H9 (cell line): ENCODE measurements around the gene MUSK. TPM values are rescaled to one million over a fixed set of nuclear protein-coding genes. Genes with fewer than 3 reads are reported as not detected.

Experiments used
- DNase-seq: peaks from one replicate; pipeline ENCODE4 v3.0.0-alpha.2; 2017
- H2AFZ ChIP-seq: one replicate; pipeline ENCODE4 v1.6.1; 2013; ENCODE audit warnings: mild to moderate bottlenecking, low read length, control low read depth, moderate library complexity
- H2AK5ac ChIP-seq: 2 replicates; pipeline ENCODE4 v1.6.1; 2013; ENCODE audit warnings: low read length, control low read depth, mixed read lengths; ENCODE audit not compliant: insufficient read length
- H2BK120ac ChIP-seq: one replicate; pipeline ENCODE4 v1.6.1; 2013; ENCODE audit warnings: low read depth, mild to moderate bottlenecking, low read length, control low read depth, inconsistent platforms; ENCODE audit not compliant: poor library complexity, severe bottlenecking
- H2BK12ac ChIP-seq: 2 replicates; pipeline ENCODE4 v1.6.1; 2013; ENCODE audit warnings: low read length, control low read depth, mixed read lengths, low read depth; ENCODE audit not compliant: insufficient read length
- H2BK15ac ChIP-seq: 2 replicates; pipeline ENCODE4 v1.6.1; 2013; ENCODE audit warnings: low read depth, low read length, control low read depth
- H2BK20ac ChIP-seq: one replicate; pipeline ENCODE4 v1.6.1; 2013; ENCODE audit warnings: low read depth, mild to moderate bottlenecking, low read length, control low read depth, inconsistent platforms; ENCODE audit not compliant: poor library complexity, severe bottlenecking
- H2BK5ac ChIP-seq: 2 replicates; pipeline ENCODE4 v1.6.1; 2013; ENCODE audit warnings: low read length, control low read depth, mixed read lengths; ENCODE audit not compliant: insufficient read length
- H3K14ac ChIP-seq: 2 replicates; pipeline ENCODE4 v1.6.1; 2013; ENCODE audit warnings: low read length, control low read depth; ENCODE audit not compliant: insufficient read depth
- H3K18ac ChIP-seq: 2 replicates; pipeline ENCODE4 v1.6.1; 2013; ENCODE audit warnings: low read depth, mild to moderate bottlenecking, mixed read lengths, low read length, control low read depth; ENCODE audit not compliant: insufficient read length
- H3K23ac ChIP-seq: 2 replicates; pipeline ENCODE4 v1.6.1; 2013; ENCODE audit warnings: low read length, control low read depth, mixed read lengths, low read depth; ENCODE audit not compliant: insufficient read length
- H3K23me2 ChIP-seq: 2 replicates; pipeline ENCODE4 v1.6.1; 2013; ENCODE audit warnings: low read depth, mild to moderate bottlenecking, mixed read lengths, low read length, control low read depth; ENCODE audit not compliant: insufficient read length, poor library complexity, severe bottlenecking
- H3K27ac ChIP-seq: 2 replicates; pipeline ENCODE4 v1.5.1; 2013; ENCODE audit warnings: low read length, control low read depth, mixed read lengths, low read depth; ENCODE audit not compliant: insufficient read length
- H3K27me3 ChIP-seq: 2 replicates; pipeline ENCODE4 v1.6.1; 2013; ENCODE audit warnings: low read length, control low read depth, inconsistent platforms; ENCODE audit not compliant: insufficient read depth
- H3K4ac ChIP-seq: 2 replicates; pipeline ENCODE4 v1.6.1; 2013; ENCODE audit warnings: low read depth, mild to moderate bottlenecking, control low read depth, inconsistent platforms, low read length, moderate library complexity
- H3K4me1 ChIP-seq: 2 replicates; pipeline ENCODE4 v1.6.1; 2013; ENCODE audit warnings: low read length, control low read depth, inconsistent platforms; ENCODE audit not compliant: insufficient read depth
- H3K4me2 ChIP-seq: 2 replicates; pipeline ENCODE4 v1.6.1; 2013; ENCODE audit warnings: low read length, control low read depth, mixed read lengths; ENCODE audit not compliant: insufficient read length, insufficient read depth
- H3K56ac ChIP-seq: 2 replicates; pipeline ENCODE4 v1.6.1; 2013; ENCODE audit warnings: low read depth, mild to moderate bottlenecking, mixed read lengths, low read length, control low read depth; ENCODE audit not compliant: insufficient read length
- H3K79me1 ChIP-seq: 2 replicates; pipeline ENCODE4 v1.6.1; 2013; ENCODE audit warnings: low read depth, mild to moderate bottlenecking, moderate library complexity, low read length, control low read depth, inconsistent platforms; ENCODE audit not compliant: insufficient read depth, poor library complexity, severe bottlenecking
- H3K79me2 ChIP-seq: 2 replicates; pipeline ENCODE4 v1.6.1; 2013; ENCODE audit warnings: low read length, control low read depth, inconsistent platforms; ENCODE audit not compliant: insufficient read depth
- H3K9ac ChIP-seq: 2 replicates; pipeline ENCODE4 v1.6.1; 2013; ENCODE audit warnings: low read length, control low read depth, mixed read lengths; ENCODE audit not compliant: insufficient read length; ENCODE audit errors: extremely low read depth
- H3K9me3 ChIP-seq: one replicate; pipeline ENCODE4 v1.6.1; 2013; ENCODE audit warnings: low read depth, low read length, inconsistent platforms; ENCODE audit not compliant: control insufficient read depth
- H3T11ph ChIP-seq: one replicate; pipeline ENCODE4 v1.6.1; 2013; ENCODE audit warnings: mild to moderate bottlenecking, low read length, control low read depth, inconsistent platforms
- H4K20me1 ChIP-seq: one replicate; pipeline ENCODE4 v1.6.1; 2013; ENCODE audit not compliant: control insufficient read depth, insufficient read length, insufficient read depth
- H4K5ac ChIP-seq: 2 replicates; pipeline ENCODE4 v1.6.1; 2013; ENCODE audit warnings: low read depth, mild to moderate bottlenecking, mixed read lengths, low read length, control low read depth; ENCODE audit not compliant: insufficient read length
- H4K8ac ChIP-seq: replicated peaks from 2 replicates; pipeline ENCODE4 v1.6.1; 2013; ENCODE audit warnings: low read length, control low read depth, mixed read lengths, low read depth; ENCODE audit not compliant: insufficient read length
- H4K91ac ChIP-seq: 2 replicates; pipeline ENCODE4 v1.6.1; 2013; ENCODE audit warnings: low read depth, mild to moderate bottlenecking, moderate library complexity, mixed read lengths, low read length, control low read depth; ENCODE audit not compliant: insufficient read length
- H3K27ac Mint-ChIP-seq, 3 experiments: 2 replicates in 2 of 3; 3 replicates in 1 of 3; pipeline ENCODE4 v1.8.0; 2020 to 2021; ENCODE audit warnings: mixed read lengths in 3 of 3, mild to moderate bottlenecking in 1 of 3, moderate library complexity in 1 of 3
- H3K27me3 Mint-ChIP-seq: 2 replicates; pipeline ENCODE4 v1.8.0; 2021; ENCODE audit warnings: low read depth, mild to moderate bottlenecking, moderate library complexity, mixed read lengths
- H3K36me3 Mint-ChIP-seq, 3 experiments: 2 replicates in 2 of 3; 3 replicates in 1 of 3; pipeline ENCODE4 v1.8.0; 2020 to 2021; ENCODE audit warnings: low read depth in 3 of 3, mixed read lengths in 3 of 3; ENCODE audit not compliant: insufficient read depth in 1 of 3
- H3K4me1 Mint-ChIP-seq, 2 experiments: 2 replicates each; pipeline ENCODE4 v1.8.0; 2020; ENCODE audit warnings: mixed read lengths in 2 of 2
- H3K4me3 Mint-ChIP-seq, 2 experiments: 2 replicates in 1 of 2; 3 replicates in 1 of 2; pipeline ENCODE4 v1.8.0; 2020 to 2021; ENCODE audit warnings: mild to moderate bottlenecking in 2 of 2, mixed read lengths in 2 of 2, moderate library complexity in 1 of 2
- H3K9me3 Mint-ChIP-seq, 2 experiments: 2 replicates in 1 of 2; 3 replicates in 1 of 2; pipeline ENCODE4 v1.8.0; 2020; ENCODE audit warnings: mild to moderate bottlenecking in 2 of 2, mixed read lengths in 2 of 2, moderate library complexity in 1 of 2
- WGBS: extraction: QIAGEN DNeasy Blood & Tissue Kit; methylation state at CpG from one replicate; pipeline ENCODE4 v1.1.7; 2013; ENCODE audit warnings: missing lambda C conversion rate, low lambda C conversion rate, mixed read lengths; ENCODE audit not compliant: insufficient read length; ENCODE audit errors: extremely low coverage; 5-methylcytosine and 5-hydroxymethylcytosine counted together
- total RNA-seq: library from RNA; stranded (reverse); gene quantifications from 2 replicates; pipeline ENCODE4 v1.2.1, GENCODE V29; 2021
- TF ChIP-seq, protein P1 (sequence below): fragments of 200-600 bp; sonication (generic); conservative IDR thresholded peaks from 3 replicates; pipeline ENCODE4 v1.8.0; 2021; ENCODE audit warnings: antibody characterized with exemption, mild to moderate bottlenecking

MUSK gene
- total RNA-seq, 1 experiment from 2014 or later, result not detected

DNA sequence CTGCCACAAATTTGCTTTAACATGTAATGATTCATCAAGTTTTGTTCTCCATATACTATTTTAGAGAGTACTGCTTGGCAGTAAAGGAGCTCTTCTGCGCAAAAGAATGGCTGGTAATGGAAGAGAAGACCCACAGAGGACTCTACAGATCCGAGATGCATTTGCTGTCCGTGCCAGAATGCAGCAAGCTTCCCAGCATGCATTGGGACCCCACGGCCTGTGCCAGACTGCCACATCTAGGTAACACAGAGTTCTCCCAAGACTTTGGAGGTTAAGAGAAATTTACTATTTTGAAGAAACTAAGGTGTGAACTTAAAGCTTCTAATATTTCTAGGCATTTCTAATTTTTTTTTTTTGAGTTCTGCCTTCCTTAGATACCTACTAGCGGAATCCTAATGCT is 107.1 kb downstream of the MUSK start:
- no peak for DNase-seq
- TF ChIP-seq, protein P1, sequence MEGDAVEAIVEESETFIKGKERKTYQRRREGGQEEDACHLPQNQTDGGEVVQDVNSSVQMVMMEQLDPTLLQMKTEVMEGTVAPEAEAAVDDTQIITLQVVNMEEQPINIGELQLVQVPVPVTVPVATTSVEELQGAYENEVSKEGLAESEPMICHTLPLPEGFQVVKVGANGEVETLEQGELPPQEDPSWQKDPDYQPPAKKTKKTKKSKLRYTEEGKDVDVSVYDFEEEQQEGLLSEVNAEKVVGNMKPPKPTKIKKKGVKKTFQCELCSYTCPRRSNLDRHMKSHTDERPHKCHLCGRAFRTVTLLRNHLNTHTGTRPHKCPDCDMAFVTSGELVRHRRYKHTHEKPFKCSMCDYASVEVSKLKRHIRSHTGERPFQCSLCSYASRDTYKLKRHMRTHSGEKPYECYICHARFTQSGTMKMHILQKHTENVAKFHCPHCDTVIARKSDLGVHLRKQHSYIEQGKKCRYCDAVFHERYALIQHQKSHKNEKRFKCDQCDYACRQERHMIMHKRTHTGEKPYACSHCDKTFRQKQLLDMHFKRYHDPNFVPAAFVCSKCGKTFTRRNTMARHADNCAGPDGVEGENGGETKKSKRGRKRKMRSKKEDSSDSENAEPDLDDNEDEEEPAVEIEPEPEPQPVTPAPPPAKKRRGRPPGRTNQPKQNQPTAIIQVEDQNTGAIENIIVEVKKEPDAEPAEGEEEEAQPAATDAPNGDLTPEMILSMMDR, result no peak
- Histone ChIP-seq H3K27ac (no peak overlapping the region), H2AK5ac (no peak overlapping the region), H3K56ac (no peak overlapping the region), H3K79me1 (no peaks in the 10 kb centered on the region), H4K20me1 (no peaks in the 10 kb centered on the region), H3K4ac (no peak overlapping the region), H3K9me3 (no peaks in the 10 kb centered on the region), H2BK15ac (no peak overlapping the region), H4K91ac (no peak overlapping the region), H3K23ac (no peak overlapping the region), H2BK120ac (no peak overlapping the region), H2BK20ac (no peak overlapping the region), H3K4me1 (no peaks in the 10 kb centered on the region; the same call in 1 of the 2 replicates), H2AFZ (no peak overlapping the region), H3K27me3 (no peaks in the 10 kb centered on the region), H3K4me2 (no peak overlapping the region), H3T11ph (no peak overlapping the region), H4K8ac (no peak overlapping the region), H3K23me2 (no peaks in the 10 kb centered on the region), H3K18ac (no peak overlapping the region), H3K9ac (no peak overlapping the region), H3K79me2 (no peaks in the 10 kb centered on the region), H3K14ac (no peak overlapping the region), H4K5ac (no peak overlapping the region), H2BK5ac (no peak overlapping the region), H2BK12ac (no peak overlapping the region)
- Mint-ChIP-seq H3K27ac (no peak overlapping the region; a peak in 1 of 7 replicates), H3K36me3 (no peaks in the 10 kb centered on the region), H3K27me3 (no peaks in the 10 kb centered on the region), H3K4me3 (no peak overlapping the region), H3K4me1 (peaks cover 14 to 20% of the 10 kb centered on the region in 2 experiments), H3K9me3 (no peaks in the 10 kb centered on the region)
- WGBS, result no CpG with 5 or more reads among the region's 5 CpGs
